Measurements from ENCODE around the gene ATP5PD.

DNA sequence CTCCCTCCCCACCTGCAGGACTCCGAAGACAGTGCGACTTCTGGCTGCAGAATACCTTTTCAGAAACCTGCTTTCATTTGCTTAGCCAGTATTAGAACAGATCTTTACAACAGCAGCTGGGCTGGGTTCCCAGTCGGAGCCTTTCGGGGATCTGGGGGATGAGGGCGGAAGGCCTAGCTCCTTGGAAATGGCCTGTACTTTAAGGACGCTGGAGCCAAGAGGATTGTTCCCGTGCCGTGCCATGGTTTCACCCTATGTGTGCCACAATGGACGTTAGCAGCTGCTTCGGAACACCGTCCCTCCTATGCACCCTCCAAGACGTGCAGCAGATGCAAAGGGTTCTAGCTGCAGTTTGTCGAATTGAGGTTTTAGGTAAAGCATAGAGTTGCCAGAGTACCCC is 16.4 kb upstream of the ATP5PD start:
- TF ChIP-seq, protein P1, sequence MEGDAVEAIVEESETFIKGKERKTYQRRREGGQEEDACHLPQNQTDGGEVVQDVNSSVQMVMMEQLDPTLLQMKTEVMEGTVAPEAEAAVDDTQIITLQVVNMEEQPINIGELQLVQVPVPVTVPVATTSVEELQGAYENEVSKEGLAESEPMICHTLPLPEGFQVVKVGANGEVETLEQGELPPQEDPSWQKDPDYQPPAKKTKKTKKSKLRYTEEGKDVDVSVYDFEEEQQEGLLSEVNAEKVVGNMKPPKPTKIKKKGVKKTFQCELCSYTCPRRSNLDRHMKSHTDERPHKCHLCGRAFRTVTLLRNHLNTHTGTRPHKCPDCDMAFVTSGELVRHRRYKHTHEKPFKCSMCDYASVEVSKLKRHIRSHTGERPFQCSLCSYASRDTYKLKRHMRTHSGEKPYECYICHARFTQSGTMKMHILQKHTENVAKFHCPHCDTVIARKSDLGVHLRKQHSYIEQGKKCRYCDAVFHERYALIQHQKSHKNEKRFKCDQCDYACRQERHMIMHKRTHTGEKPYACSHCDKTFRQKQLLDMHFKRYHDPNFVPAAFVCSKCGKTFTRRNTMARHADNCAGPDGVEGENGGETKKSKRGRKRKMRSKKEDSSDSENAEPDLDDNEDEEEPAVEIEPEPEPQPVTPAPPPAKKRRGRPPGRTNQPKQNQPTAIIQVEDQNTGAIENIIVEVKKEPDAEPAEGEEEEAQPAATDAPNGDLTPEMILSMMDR (optimal IDR thresholded peaks at IDR 0.05 in 1 of 3, IDR thresholded peaks at IDR 0.05 in 1 of 3, conservative IDR thresholded peaks at IDR 0.05 in 1 of 3; ENCODE audit: extremely low read depth in 1 of 3, insufficient read depth in 2 of 3, low read length in 3 of 3) = no peak
- TF ChIP-seq EZH2 (IDR thresholded peaks at IDR 0.05; ENCODE audit: low read length) = no peak

Measured in keratinocyte (primary cell).